Testis (tissue), 3 donors: ENCODE results near the gene DNAJC18. TPM values are rescaled to one million over a fixed set of nuclear protein-coding genes. Genes with fewer than 3 reads are reported as not detected.
A peak's percentile ranks its signal among the peaks of the same experiment; 100 is the strongest.

Source experiments
- DNase-seq: peaks from one replicate; pipeline ENCODE4 v3.0.0-alpha.2; 2019
- H3K27ac ChIP-seq, 2 donors: fragments of 200-600 bp; sonication (generic); one replicate each; pipeline ENCODE4 v1.5.1; 2019
- H3K27me3 ChIP-seq: fragments of 200-600 bp; sonication (generic); one replicate; pipeline ENCODE4 v1.5.1; 2019
- H3K36me3 ChIP-seq: fragments of 200-600 bp; sonication (generic); one replicate; pipeline ENCODE4 v1.5.1; 2017; ENCODE audit warnings: low read depth; ENCODE audit errors: missing control alignments
- H3K4me1 ChIP-seq: fragments of 200-600 bp; sonication (generic); one replicate; pipeline ENCODE4 v1.5.1; 2019
- H3K4me3 ChIP-seq, 2 donors: fragments of 200-600 bp; sonication (generic); one replicate each; pipeline ENCODE4 v1.5.1; 2017 to 2019
- H3K9me3 ChIP-seq: fragments of 200-600 bp; sonication (generic); one replicate; pipeline ENCODE4 v1.5.1; 2017
- CTCF ChIP-seq, 3 experiments: fragments of 450-650 bp in 2 of 3; fragments of 200-600 bp in 1 of 3; sonication (generic) in 1 of 3; IDR thresholded peaks; one replicate each; pipeline ENCODE4 v1.5.1; 2016 to 2019; ENCODE audit warnings: antibody characterized with exemption in 3 of 3, mild to moderate bottlenecking in 2 of 3, moderate library complexity in 1 of 3
- POLR2A ChIP-seq: fragments of 450-650 bp; IDR thresholded peaks from one replicate; pipeline ENCODE4 v1.6.1; 2017; ENCODE audit warnings: antibody characterized with exemption, mild to moderate bottlenecking, moderate library complexity
- WGBS, 2 donors: methylation state at CpG; one replicate each; pipeline ENCODE4 v1.1.5; 2018; 5-methylcytosine and 5-hydroxymethylcytosine counted together
- intact Hi-C: fragments of 100-400 bp; cut with DNase I; formaldehyde crosslinking; loops from one replicate; pipeline ENCODE4 v1.15.1; 2023; ENCODE audit warnings: low total_unique reads
- polyA plus RNA-seq: library from polyadenylated mRNA; stranded (reverse); fragments of 350-450 nt; fragmentation: Illumina TruSeq; extraction: RNeasy Lipid Tissue Mini Kit (QIAGEN cat#74804); gene quantifications from one replicate; pipeline ENCODE4 v1.2.3, GENCODE V29; 2014; ENCODE audit warnings: low read depth, low replicate concordance; ENCODE audit not compliant: insufficient read depth
- total RNA-seq, 2 donors: library from RNA; depleted of rRNA; stranded (reverse); fragments of >200 nt; gene quantifications; one replicate each; pipeline ENCODE4 v1.2.3, GENCODE V29; 2016

Gene DNAJC18
- total and polyA plus RNA-seq, 3 donors from 2014 or later, result 45.0 to 283 (median 98.3) TPM

DNA sequence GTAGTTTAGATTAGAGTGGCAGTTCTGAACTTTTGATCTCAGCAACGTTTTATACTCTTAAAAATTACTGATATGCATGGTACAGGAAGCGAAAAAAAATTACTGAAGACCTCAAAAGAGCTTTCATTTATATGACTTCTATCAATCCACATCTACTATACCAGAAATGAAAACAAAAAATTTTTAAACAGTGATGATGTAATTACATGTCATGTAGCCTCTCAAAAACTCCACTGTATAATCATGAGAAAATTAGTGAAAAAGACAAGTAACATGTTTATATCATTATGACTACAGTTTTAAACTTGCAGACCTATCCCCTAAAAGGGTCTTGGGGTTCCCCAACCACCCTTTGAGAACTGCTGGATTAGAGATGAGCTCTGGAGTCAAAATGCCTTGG is 9.3 kb downstream of the DNAJC18 start:
- intact Hi-C loops, result no loop called here

GRCh38 chr5:139426203-139426885 is 13.0 kb downstream of the DNAJC18 start:
- H3K36me3 ChIP-seq, result no peaks in the 10 kb centered on the region
- TF ChIP-seq CTCF (IDR thresholded peaks at IDR 0.05) (no peak), POLR2A (no peak)

More for the DNA sequence above, 9.3 kb downstream of the DNAJC18 start:
- DNase-seq, result no peak
- H3K36me3 ChIP-seq, result no peaks in the 10 kb centered on the region
- H3K4me3 ChIP-seq, result no peak overlapping the region
- 83 to 88% methylated on average over 2 of the region's 2 CpGs for WGBS, 2 donors
- no peaks in the 10 kb centered on the region for H3K4me1 ChIP-seq
- no peaks in the 10 kb centered on the region for H3K9me3 ChIP-seq
- H3K27me3 ChIP-seq, result no peaks in the 10 kb centered on the region
- no peak for TF ChIP-seq POLR2A
- TF ChIP-seq CTCF (IDR thresholded peaks at IDR 0.05), result no peak
- H3K27ac ChIP-seq, result no peak overlapping the region

GRCh38 chr5:139425497-139425896 is 13.8 kb downstream of the DNAJC18 start:
- Histone ChIP-seq H3K36me3 (no peaks in the 10 kb centered on the region), H3K4me1 (no peaks in the 10 kb centered on the region), H3K27me3 (no peaks in the 10 kb centered on the region), H3K4me3 (no peak overlapping the region), H3K27ac (no peak overlapping the region), H3K9me3 (no peaks in the 10 kb centered on the region)
- intact Hi-C loops, result loop anchor here (10.0 kb wide), 1 partner anchor 89 kb away; no protein-coding TSS in a partner anchor
- no peak for TF ChIP-seq POLR2A
- TF ChIP-seq CTCF (IDR thresholded peaks at IDR 0.05), result no peak
- no peak for DNase-seq
- WGBS, 2 donors, result 93 to 98% methylated on average over 5 of the region's 5 CpGs

More at GRCh38 chr5:139426203-139426885, 13.0 kb downstream of the DNAJC18 start:
- 70 to 83% methylated on average over 8 of the region's 8 CpGs for WGBS, 2 donors
- DNase-seq, result no peak
- intact Hi-C loops, result loop anchor here (10.0 kb wide), 1 partner anchor 88 kb away; no protein-coding TSS in a partner anchor
- Histone ChIP-seq H3K4me3 (no peak overlapping the region), H3K4me1 (no peaks in the 10 kb centered on the region), H3K9me3 (no peaks in the 10 kb centered on the region), H3K27ac (no peak overlapping the region), H3K27me3 (no peaks in the 10 kb centered on the region)

- no peaks in the 10 kb centered on the region for H3K9me3 ChIP-seq
- peak; percentile 69 for DNase-seq
- no peaks in the 10 kb centered on the region for H3K36me3 ChIP-seq
- WGBS, 2 donors, result 49 to 50% methylated on average over 5 of the region's 5 CpGs
- no peaks in the 10 kb centered on the region for H3K27me3 ChIP-seq
- TF ChIP-seq POLR2A (no peak), CTCF (IDR thresholded peaks at IDR 0.05) (peak; percentile 62 to 79 (median 72))
- H3K27ac ChIP-seq, result no peak overlapping the region
- H3K4me3 ChIP-seq, result no peak overlapping the region
- no peaks in the 10 kb centered on the region for H3K4me1 ChIP-seq
- intact Hi-C loops, result loop anchor here (10.0 kb wide), 1 partner anchor 92 kb away; no protein-coding TSS in a partner anchor
These were observed 16.9 kb downstream of the DNAJC18 start for GRCh38 chr5:139422307-139422893.
